Central memory CD8-positive, alpha-beta T cell (primary cell): ENCODE data around the gene DGKD.
"Not testable (repeated sequence)": the region's sequence is repeated elsewhere in the genome, so short reads cannot be mapped to it uniquely, and the experiment has no call there.

Experiments used
- ATAC-seq: fragments of 150-1000 bp; cut with Tn5 transposase; replicated peaks from 2 replicates; pipeline ENCODE4 v1.10.0; 2022; ENCODE audit warnings: mild to moderate bottlenecking, moderate FRiP score, moderate number of reproducible peaks; ENCODE audit not compliant: poor library complexity, severe bottlenecking; ENCODE audit errors: extremely low read depth
- DNase-seq, 2 donors: peaks; one replicate each; pipeline ENCODE4 v3.0.0; 2021; ENCODE audit warnings: low spot score in 2 of 2
- H3K27ac Mint-ChIP-seq: one replicate; pipeline ENCODE4 v1.8.0; 2022; ENCODE audit warnings: low read depth, mild to moderate bottlenecking, moderate library complexity, mixed read lengths
- H3K27me3 Mint-ChIP-seq: one replicate; pipeline ENCODE4 v1.8.0; 2022; ENCODE audit warnings: mixed read lengths
- H3K36me3 Mint-ChIP-seq: one replicate; pipeline ENCODE4 v1.8.0; 2022; ENCODE audit warnings: mild to moderate bottlenecking, moderate library complexity, mixed read lengths; ENCODE audit not compliant: insufficient read depth
- H3K4me1 Mint-ChIP-seq: one replicate; pipeline ENCODE4 v1.8.0; 2022; ENCODE audit warnings: mixed read lengths
- H3K4me3 Mint-ChIP-seq: one replicate; pipeline ENCODE4 v1.8.0; 2022; ENCODE audit warnings: mild to moderate bottlenecking, moderate library complexity, mixed read lengths
- H3K9me3 Mint-ChIP-seq: one replicate; pipeline ENCODE4 v1.8.0; 2022; ENCODE audit warnings: mixed read lengths

The DGKD gene

GRCh38 chr2:233384811-233385488 lies 30.7 kb downstream of the DGKD start:
- no peaks in the 10 kb centered on the region for H3K27me3 Mint-ChIP-seq
- DNase-seq (no peak), ATAC-seq (no peak)

GRCh38 chr2:233385489-233386044 lies 31.3 kb downstream of the DGKD start:
- Mint-ChIP-seq H3K27ac (peak overlapping the region; percentile 87), H3K4me3 (peak overlapping the region; percentile 73), H3K36me3 (peaks cover 25% of the 10 kb centered on the region), H3K9me3 (no peaks in the 10 kb centered on the region), H3K27me3 (no peaks in the 10 kb centered on the region), H3K4me1 (peaks cover 65% of the 10 kb centered on the region)
- DNase-seq (peak in 1 of 2 donors; percentile 41), ATAC-seq (peak; percentile 89)

More at GRCh38 chr2:233384811-233385488, 30.7 kb downstream of the DGKD start:
- H3K9me3 Mint-ChIP-seq = no peaks in the 10 kb centered on the region
- peaks cover 72% of the 10 kb centered on the region for H3K4me1 Mint-ChIP-seq
- H3K4me3 Mint-ChIP-seq = peak overlapping the region; percentile 73
- H3K27ac Mint-ChIP-seq = peak overlapping the region; percentile 87
- peaks cover 24% of the 10 kb centered on the region for H3K36me3 Mint-ChIP-seq

- Mint-ChIP-seq H3K4me3 (peak overlapping the region; percentile 73), H3K4me1 (peaks cover 56% of the 10 kb centered on the region), H3K27me3 (no peaks in the 10 kb centered on the region), H3K36me3 (peaks cover 28% of the 10 kb centered on the region), H3K9me3 (no peaks in the 10 kb centered on the region), H3K27ac (peak overlapping the region; percentile 87)
- DNase-seq (no peak), ATAC-seq (no peak)
These were observed 32.2 kb downstream of the DGKD start for GRCh38 chr2:233386382-233387041.

GRCh38 chr2:233387225-233387624 lies 32.9 kb downstream of the DGKD start:
- Mint-ChIP-seq H3K27me3 (no peaks in the 10 kb centered on the region), H3K4me3 (peak overlapping the region; percentile 73), H3K4me1 (peaks cover 50% of the 10 kb centered on the region), H3K27ac (peak overlapping the region; percentile 87), H3K9me3 (no peaks in the 10 kb centered on the region), H3K36me3 (peaks cover 30% of the 10 kb centered on the region)
- DNase-seq (no peak), ATAC-seq (no peak)

GRCh38 chr2:233387667-233388528 lies 33.6 kb downstream of the DGKD start:
- peaks cover 43% of the 10 kb centered on the region for H3K4me1 Mint-ChIP-seq
- DNase-seq = no peak
- peak overlapping the region; percentile 87 for H3K27ac Mint-ChIP-seq
- peak overlapping the region; percentile 73 for H3K4me3 Mint-ChIP-seq
- H3K27me3 Mint-ChIP-seq = no peaks in the 10 kb centered on the region
- ATAC-seq = no peak
- no peaks in the 10 kb centered on the region for H3K9me3 Mint-ChIP-seq
- H3K36me3 Mint-ChIP-seq = peaks cover 30% of the 10 kb centered on the region

GRCh38 chr2:233389601-233390125 lies 35.4 kb downstream of the DGKD start:
- ATAC-seq = no peak
- Mint-ChIP-seq H3K36me3 (peaks cover 29% of the 10 kb centered on the region), H3K9me3 (no peaks in the 10 kb centered on the region), H3K4me3 (no peak overlapping the region), H3K4me1 (peaks cover 29% of the 10 kb centered on the region), H3K27me3 (no peaks in the 10 kb centered on the region), H3K27ac (no peak overlapping the region)
- no peak for DNase-seq

- no peak for ATAC-seq
These were observed 41.4 kb downstream of the DGKD start for GRCh38 chr2:233395687-233396086.

GRCh38 chr2:233396726-233397665 lies 42.7 kb downstream of the DGKD start:
- H3K27ac Mint-ChIP-seq = peak overlapping the region; percentile 24
- not testable (repeated sequence) for H3K9me3 Mint-ChIP-seq, ATAC-seq, H3K27me3 Mint-ChIP-seq, DNase-seq
- peak overlapping the region; percentile 21 for H3K4me3 Mint-ChIP-seq
- peaks cover 48% of the 10 kb centered on the region for H3K4me1 Mint-ChIP-seq
- peaks cover 25% of the 10 kb centered on the region for H3K36me3 Mint-ChIP-seq

More at GRCh38 chr2:233395687-233396086, 41.4 kb downstream of the DGKD start:
- H3K36me3 Mint-ChIP-seq = peaks cover 30% of the 10 kb centered on the region
- no peak overlapping the region for H3K4me3 Mint-ChIP-seq
- H3K4me1 Mint-ChIP-seq = peaks cover 43% of the 10 kb centered on the region
- peak overlapping the region; percentile 19 for H3K27ac Mint-ChIP-seq
- no peak for DNase-seq
- H3K9me3 Mint-ChIP-seq = no peaks in the 10 kb centered on the region
- H3K27me3 Mint-ChIP-seq = no peaks in the 10 kb centered on the region

GRCh38 chr2:233399306-233400225 lies 45.3 kb downstream of the DGKD start:
- Mint-ChIP-seq H3K4me1 (peaks cover 54% of the 10 kb centered on the region), H3K36me3 (peaks cover 23% of the 10 kb centered on the region)
- peak; percentile 44 for ATAC-seq

GRCh38 chr2:233400341-233400740 lies 46.0 kb downstream of the DGKD start:
- Mint-ChIP-seq H3K27ac (no peak overlapping the region), H3K36me3 (peaks cover 22% of the 10 kb centered on the region), H3K4me3 (peak overlapping the region; percentile 18), H3K9me3 (no peaks in the 10 kb centered on the region), H3K4me1 (peaks cover 59% of the 10 kb centered on the region), H3K27me3 (no peaks in the 10 kb centered on the region)
- ATAC-seq = no peak
- DNase-seq = no peak

More at GRCh38 chr2:233399306-233400225, 45.3 kb downstream of the DGKD start:
- no peaks in the 10 kb centered on the region for H3K9me3 Mint-ChIP-seq
- H3K27me3 Mint-ChIP-seq = no peaks in the 10 kb centered on the region
- peak overlapping the region; percentile 64 for H3K27ac Mint-ChIP-seq
- no peak for DNase-seq
- H3K4me3 Mint-ChIP-seq = peak overlapping the region; percentile 18
